GM18519 (cell line): Measurements from ENCODE around the gene STRBP.
A peak's percentile ranks its signal among the peaks of the same experiment; 100 is the strongest.
"Not testable (repeated sequence)": the region's sequence is repeated elsewhere in the genome, so short reads cannot be mapped to it uniquely, and the experiment has no call there.

Source experiments
- ATAC-seq: cut with Tn5 transposase; IDR thresholded peaks from one replicate; pipeline ENCODE4 v1.9.1; 2021; ENCODE audit warnings: mild to moderate bottlenecking, moderate library complexity; ENCODE audit not compliant: unreplicated experiment, low FRiP score

The STRBP gene

GRCh38 chr9:123251324-123251723, 17.1 kb downstream of the STRBP start:
- no peak for ATAC-seq

GRCh38 chr9:123250504-123250903, 17.9 kb downstream of the STRBP start:
- ATAC-seq = no peak

- ATAC-seq = not testable (repeated sequence)
Observed at GRCh38 chr9:123249162-123249561, 19.2 kb downstream of the STRBP start.

DNA sequence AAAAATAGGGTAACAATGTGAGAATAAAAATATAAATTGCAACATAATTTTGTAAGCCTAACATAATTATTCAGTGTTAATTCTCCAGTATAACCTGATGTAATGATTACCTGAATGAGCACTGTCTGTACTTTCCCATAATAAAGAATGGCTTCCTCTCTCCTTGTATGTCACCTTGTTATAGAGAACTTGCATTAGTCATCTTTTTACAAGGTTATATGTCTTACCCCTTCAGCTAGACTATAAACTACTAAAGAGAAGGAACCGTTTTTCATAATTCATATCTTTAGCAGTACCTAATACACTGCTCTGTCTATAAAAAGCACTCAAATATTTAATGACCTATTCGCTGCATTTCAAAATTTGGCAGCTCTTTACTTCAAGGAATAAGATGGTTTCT, 19.8 kb downstream of the STRBP start:
- ATAC-seq = no peak

DNA sequence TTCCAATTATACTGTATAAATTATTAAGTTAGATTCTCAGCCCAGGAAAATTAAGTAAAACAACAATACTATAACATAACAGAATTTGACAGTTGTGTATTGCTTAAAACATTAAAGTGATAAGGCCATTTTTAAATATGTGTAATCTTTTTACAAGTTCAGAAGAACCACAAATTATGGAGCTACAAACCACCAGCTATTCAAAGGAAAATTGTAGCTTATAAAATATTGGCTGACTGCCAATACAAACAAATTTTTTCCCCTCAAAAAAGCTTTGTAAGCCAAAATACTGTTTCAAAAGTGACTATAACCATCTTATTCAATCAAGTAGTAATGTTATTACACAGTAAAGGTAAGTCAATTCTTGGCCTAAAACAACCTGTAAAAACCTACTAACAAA, 21.9 kb downstream of the STRBP start:
- no peak for ATAC-seq

- ATAC-seq = no peak
Observed at GRCh38 chr9:123239726-123240125, 28.7 kb downstream of the STRBP start.

GRCh38 chr9:123238365-123238764, 30.0 kb downstream of the STRBP start:
- peak; percentile 43 for ATAC-seq

GRCh38 chr9:123237220-123237619, 31.2 kb downstream of the STRBP start:
- no peak for ATAC-seq

- ATAC-seq = no peak
Observed at GRCh38 chr9:123235448-123235847, 32.9 kb downstream of the STRBP start.

DNA sequence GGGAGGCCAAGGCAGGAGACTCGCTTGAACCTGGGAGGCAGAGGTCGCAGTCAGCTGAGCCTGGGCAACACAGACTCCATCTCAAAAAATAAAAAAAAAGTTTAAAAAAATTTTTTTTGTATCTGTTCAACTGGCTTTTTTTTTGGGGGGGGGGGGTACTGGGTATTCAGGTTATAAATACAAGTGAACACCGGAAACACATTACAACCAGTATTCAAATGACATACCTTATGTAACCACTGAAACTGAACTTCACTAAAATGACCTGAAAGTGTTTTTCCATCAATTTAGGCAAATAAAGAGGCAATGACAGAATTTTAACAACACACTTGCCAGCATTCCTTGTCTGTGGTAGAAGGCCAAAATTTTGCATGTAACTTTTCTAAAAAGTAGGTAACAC, 33.5 kb downstream of the STRBP start:
- peak; percentile 55 for ATAC-seq

GRCh38 chr9:123232332-123232731, 36.1 kb downstream of the STRBP start:
- ATAC-seq = no peak

GRCh38 chr9:123231421-123231820, 37.0 kb downstream of the STRBP start:
- ATAC-seq = no peak

DNA sequence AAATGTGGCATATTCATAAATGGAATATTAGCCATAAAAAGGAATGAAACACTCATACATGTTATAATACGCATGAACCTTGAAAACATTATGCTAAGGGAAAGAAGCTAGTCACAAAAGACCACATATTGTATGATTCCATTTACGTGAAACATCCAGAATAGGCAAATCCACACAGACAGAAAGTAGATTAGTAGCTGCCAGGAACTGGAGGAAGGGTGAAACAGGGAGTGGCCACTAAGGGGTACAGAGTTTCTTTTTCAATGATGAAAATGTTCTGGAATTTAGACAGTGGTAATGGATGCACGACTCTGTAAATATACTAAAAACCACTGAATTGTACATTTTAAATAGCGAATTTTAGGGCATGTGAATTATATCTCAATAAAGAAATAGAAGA, 39.4 kb downstream of the STRBP start:
- no peak for ATAC-seq

DNA sequence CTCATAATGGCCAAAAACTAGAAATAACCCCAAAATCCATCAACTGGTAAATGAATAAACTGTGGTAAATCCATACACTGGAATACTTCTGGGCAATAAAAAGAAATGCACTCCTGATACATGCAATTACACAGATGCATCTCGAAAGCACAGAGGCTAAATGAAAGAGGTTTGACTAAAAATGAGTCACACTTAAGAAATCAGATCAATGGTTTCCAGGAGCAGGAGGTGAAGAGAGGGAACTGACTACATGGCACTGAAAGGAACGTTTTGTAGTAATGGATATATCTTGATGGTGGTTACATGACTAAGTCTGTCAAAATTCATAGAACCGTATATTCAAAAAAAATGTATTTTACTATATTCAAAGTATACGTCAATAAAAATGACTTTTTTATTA, 42.4 kb downstream of the STRBP start:
- ATAC-seq = no peak

DNA sequence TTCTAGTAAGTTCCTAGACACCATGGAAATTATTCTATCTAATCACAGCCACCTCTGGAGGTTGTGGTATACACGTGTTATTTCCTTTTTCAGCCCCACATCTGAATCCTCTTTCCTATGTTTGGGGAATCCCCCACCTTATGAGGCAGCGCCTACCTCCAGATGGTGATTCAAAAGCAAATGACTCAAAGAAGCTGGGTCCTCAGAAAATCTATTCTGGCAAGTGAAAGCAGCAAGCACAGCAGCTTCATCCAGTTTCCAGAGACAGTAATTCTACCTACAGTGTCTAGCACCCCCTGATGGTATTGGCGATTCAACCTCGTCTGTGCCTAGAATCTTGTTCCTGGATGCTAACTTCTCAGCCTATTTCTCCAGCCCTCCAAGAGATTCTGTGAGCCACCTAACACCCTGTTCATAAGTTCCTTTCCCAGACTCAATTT, 43.0 kb downstream of the STRBP start:
- peak; percentile 76 for ATAC-seq

DNA sequence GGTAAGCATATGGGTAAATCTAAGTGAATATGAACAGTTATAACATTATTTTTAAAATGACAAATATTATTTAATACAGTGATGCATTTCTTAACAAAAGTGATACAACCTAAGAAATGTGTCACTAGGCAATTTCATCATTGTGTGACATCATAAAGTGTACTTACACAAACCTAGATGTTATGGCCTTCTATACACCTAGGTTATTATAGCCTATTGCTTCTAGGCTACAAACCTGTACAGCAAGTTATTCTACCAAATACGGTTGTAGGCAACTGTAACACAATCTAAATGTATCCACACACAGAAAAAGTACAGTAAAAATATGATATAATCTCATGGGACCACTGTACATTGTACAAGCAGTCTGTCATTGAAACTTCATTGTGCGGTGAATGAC, 48.3 kb downstream of the STRBP start:
- ATAC-seq = no peak

DNA sequence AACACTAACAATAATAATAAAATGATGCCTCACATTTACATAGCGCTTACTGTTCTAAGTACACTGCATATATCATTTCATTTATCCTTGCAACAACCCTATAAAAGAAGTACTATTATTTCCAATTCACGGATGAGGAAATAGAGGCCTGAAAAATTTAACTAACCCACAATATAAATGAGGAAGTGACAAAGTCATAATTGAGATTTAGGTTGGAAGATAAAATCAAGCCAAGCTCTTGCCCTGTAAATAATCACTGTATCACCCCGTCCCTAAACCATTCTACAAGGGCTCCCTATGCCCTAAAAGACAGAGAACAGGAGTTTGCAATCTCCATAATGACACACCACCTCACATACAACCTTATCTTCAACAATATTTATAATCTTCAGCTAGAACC, 49.6 kb downstream of the STRBP start:
- no peak for ATAC-seq

GRCh38 chr9:123217128-123217654, 51.2 kb downstream of the STRBP start:
- ATAC-seq = no peak

GRCh38 chr9:123216251-123216797, 52.1 kb downstream of the STRBP start:
- ATAC-seq = no peak

DNA sequence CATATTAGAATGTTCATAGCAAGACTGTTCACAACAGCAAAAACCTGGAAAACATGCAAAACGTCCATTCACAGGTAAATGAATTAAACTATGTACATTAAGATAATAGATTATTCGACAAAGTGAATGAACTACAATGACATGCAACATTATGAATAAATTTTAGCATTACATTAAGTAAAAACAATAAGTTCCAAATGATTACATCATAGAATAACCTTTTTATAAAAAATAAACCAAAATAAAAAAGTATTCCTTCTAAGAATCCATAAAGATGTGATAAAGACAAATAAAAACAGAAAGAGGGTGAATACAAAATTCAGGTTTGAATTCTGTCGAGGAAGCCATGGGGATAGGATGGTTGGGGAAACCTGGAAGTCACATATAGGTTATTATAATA, 57.3 kb downstream of the STRBP start:
- ATAC-seq = no peak

DNA sequence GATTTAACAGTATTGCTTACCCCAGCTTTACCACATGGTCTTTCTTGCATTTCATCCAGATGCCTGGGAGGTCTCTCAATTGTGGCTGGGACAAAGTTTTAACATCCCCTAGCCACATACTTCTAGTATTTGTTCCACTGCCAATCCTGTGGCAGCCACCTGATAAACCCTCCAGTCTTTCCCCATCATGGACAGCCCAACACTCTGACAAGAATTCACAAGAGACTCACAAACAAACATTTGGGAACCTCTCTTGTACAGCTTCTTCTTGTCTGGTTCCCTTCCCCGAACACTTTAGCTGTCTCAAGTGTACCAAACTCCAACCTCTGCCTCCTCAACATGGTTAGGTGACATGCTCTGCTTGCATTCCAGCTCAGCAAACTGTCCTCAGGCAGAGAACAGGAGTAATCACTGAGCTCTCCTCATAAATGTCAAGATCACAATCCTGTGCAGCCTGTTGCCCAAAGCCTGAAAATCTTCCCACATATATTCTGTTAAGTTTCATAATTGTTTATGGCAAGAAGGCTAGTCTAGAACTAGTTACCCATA, 59.7 kb downstream of the STRBP start:
- no peak for ATAC-seq

DNA sequence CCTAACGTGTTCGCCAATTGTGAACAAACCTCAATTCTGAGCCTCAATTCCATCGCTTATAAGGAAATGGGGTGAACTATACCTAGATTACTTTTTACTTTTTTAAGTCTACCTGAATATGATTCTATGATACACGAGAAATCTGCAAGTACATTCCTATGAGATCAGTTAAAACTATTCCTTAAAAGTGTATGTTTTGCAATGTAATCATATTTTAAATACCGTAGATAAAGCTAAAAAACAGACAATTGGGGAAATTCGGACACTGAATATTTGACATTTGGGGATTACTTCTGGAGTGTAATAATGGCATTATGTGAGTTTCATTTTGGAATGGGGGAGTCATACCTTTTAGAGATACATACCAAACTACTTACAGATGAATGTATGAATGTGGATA, 62.3 kb downstream of the STRBP start:
- ATAC-seq = no peak

GRCh38 chr9:123201083-123201482, 67.3 kb downstream of the STRBP start:
- no peak for ATAC-seq
